Ovary (tissue), 3 donors: ENCODE measurements around the gene PLEKHA6.

Experiments
- CTCF ChIP-seq, 3 donors: fragments of 450-650 bp in 2 of 3; fragments of 200-600 bp in 1 of 3; IDR thresholded peaks; one replicate each; pipeline versions ENCODE4 v1.5.1 to v1.8.0; 2016 to 2022; ENCODE audit warnings: antibody characterized with exemption in 3 of 3, mild to moderate bottlenecking in 1 of 3
- POLR2A ChIP-seq: fragments of 450-650 bp; IDR thresholded peaks from one replicate; pipeline ENCODE4 v1.6.1; 2017; ENCODE audit warnings: antibody characterized with exemption, mild to moderate bottlenecking, moderate library complexity
- donor health status: DM: no; HTN: no; CAD: no.

GRCh38 chr1:204219971-204220616 lies 139.6 kb downstream of the PLEKHA6 start:
- TF ChIP-seq POLR2A (no peak), CTCF (IDR thresholded peaks at IDR 0.05) (no peak)
